ENCODE data around the gene RNF182. TPM values are rescaled to one million over a fixed set of nuclear protein-coding genes. Genes with fewer than 3 reads are reported as not detected.

The RNF182 gene
- total RNA-seq, 1 experiment from 2014 or later: 3.7 TPM

DNA sequence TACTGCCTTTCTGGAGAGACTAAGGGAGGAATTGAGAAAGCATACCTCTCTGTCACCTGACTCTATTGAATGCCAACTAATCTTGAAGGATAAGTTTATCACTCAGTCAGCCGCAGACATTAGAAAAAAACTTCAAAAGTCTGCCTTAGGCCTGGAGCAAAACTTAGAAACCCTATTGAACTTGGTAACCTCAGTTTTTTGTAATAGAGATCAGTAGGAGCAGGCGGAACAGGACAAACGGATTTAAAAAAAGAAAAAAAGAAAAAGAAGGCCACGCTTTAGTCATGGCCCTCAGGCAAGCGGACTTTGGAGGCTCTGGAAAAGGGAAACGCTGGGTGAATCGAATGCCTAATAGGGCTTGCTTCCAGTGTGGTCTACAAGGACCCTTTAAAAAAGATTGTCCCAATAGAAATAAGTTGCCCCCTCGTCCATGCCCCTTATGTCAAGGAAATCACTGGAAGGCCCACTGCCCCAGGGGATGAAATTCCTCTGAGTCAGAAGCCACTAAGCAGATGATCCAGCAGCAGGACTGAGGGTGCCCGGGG is 43.1 kb upstream of the RNF182 start:
- Mint-ChIP-seq H3K27ac (no peak overlapping the region), H3K36me3 (ENCODE audit: insufficient read depth in 1 of 3, low read depth in 3 of 3) (peaks cover 0 to 18% (median 5%) of the 10 kb centered on the region in 3 experiments; a peak in 4 of 7 replicates), H3K4me3 (no peak overlapping the region), H3K27me3 (ENCODE audit: low read depth) (no peaks in the 10 kb centered on the region; the same call in none of the 2 replicates), H3K4me1 (peaks cover 16 to 22% of the 10 kb centered on the region in 2 experiments), H3K9me3 (peaks cover 11 to 13% of the 10 kb centered on the region in 2 experiments)
- Histone ChIP-seq H3K4me2 (ENCODE audit: insufficient read depth, insufficient read length, low read length) (no peak overlapping the region), H4K8ac (replicated peaks; ENCODE audit: insufficient read length, low read depth, low read length) (no peak overlapping the region), H2BK5ac (ENCODE audit: insufficient read length, low read length) (no peak overlapping the region), H3K23ac (ENCODE audit: insufficient read length, low read depth, low read length) (no peak overlapping the region), H3K56ac (ENCODE audit: insufficient read length, low read depth, low read length) (no peak overlapping the region), H3K23me2 (ENCODE audit: insufficient read length, low read depth, low read length, poor library complexity, severe bottlenecking) (no peaks in the 10 kb centered on the region), H3K9me3 (ENCODE audit: control insufficient read depth, low read depth, low read length) (no peaks in the 10 kb centered on the region), H3K79me2 (ENCODE audit: insufficient read depth, low read length) (no peaks in the 10 kb centered on the region), H2BK15ac (ENCODE audit: low read depth, low read length) (no peak overlapping the region), H2BK120ac (ENCODE audit: low read depth, low read length, poor library complexity, severe bottlenecking) (no peak overlapping the region), H2AK5ac (ENCODE audit: insufficient read length, low read length) (no peak overlapping the region), H3K4me1 (ENCODE audit: insufficient read depth, low read length) (no peaks in the 10 kb centered on the region), H3K27me3 (ENCODE audit: insufficient read depth, low read length) (no peaks in the 10 kb centered on the region), H3K27ac (ENCODE audit: insufficient read length, low read depth, low read length) (no peak overlapping the region), H3K4ac (ENCODE audit: low read depth, low read length) (no peak overlapping the region), H2AFZ (ENCODE audit: low read length) (no peak overlapping the region), H3T11ph (ENCODE audit: low read length) (no peak overlapping the region), H3K14ac (ENCODE audit: insufficient read depth, low read length) (no peak overlapping the region), H4K20me1 (ENCODE audit: control insufficient read depth, insufficient read depth, insufficient read length) (no peaks in the 10 kb centered on the region), H2BK12ac (ENCODE audit: insufficient read length, low read depth, low read length) (no peak overlapping the region), H3K79me1 (ENCODE audit: insufficient read depth, low read depth, low read length, poor library complexity, severe bottlenecking) (no peaks in the 10 kb centered on the region), H3K9ac (ENCODE audit: extremely low read depth, insufficient read length, low read length) (no peak overlapping the region), H4K5ac (ENCODE audit: insufficient read length, low read depth, low read length) (no peak overlapping the region), H4K91ac (ENCODE audit: insufficient read length, low read depth, low read length) (no peak overlapping the region), H3K18ac (ENCODE audit: insufficient read length, low read depth, low read length) (no peak overlapping the region), H2BK20ac (ENCODE audit: low read depth, low read length, poor library complexity, severe bottlenecking) (no peak overlapping the region)
- no CpG with 5 or more reads among the region's 9 CpGs for WGBS (ENCODE audit: extremely low coverage, insufficient read length, low lambda C conversion rate)
- no peak for DNase-seq
- TF ChIP-seq, protein P1, sequence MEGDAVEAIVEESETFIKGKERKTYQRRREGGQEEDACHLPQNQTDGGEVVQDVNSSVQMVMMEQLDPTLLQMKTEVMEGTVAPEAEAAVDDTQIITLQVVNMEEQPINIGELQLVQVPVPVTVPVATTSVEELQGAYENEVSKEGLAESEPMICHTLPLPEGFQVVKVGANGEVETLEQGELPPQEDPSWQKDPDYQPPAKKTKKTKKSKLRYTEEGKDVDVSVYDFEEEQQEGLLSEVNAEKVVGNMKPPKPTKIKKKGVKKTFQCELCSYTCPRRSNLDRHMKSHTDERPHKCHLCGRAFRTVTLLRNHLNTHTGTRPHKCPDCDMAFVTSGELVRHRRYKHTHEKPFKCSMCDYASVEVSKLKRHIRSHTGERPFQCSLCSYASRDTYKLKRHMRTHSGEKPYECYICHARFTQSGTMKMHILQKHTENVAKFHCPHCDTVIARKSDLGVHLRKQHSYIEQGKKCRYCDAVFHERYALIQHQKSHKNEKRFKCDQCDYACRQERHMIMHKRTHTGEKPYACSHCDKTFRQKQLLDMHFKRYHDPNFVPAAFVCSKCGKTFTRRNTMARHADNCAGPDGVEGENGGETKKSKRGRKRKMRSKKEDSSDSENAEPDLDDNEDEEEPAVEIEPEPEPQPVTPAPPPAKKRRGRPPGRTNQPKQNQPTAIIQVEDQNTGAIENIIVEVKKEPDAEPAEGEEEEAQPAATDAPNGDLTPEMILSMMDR (conservative IDR thresholded peaks at IDR 0.05): no peak
